Measurements from ENCODE around the gene PLCH1.

The PLCH1 gene

DNA sequence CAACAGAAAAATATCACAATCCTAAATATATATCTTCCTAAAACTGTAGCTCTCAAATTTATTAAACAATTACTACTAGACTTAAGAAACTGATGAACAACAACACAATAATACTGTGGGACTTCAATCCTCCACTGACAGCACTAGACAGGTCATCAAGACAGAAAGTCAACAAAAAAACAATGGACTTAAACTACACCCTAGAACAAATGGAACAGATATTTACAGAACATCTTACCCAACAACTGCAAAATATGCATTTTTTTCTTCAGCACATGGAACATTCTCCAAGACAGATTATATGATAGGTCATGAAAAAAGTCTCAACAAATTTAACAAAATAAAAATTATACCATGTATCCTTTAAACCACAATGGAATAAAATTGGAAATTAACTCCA, 133.4 kb downstream of the PLCH1 start:
- no peak overlapping the region for H3K27ac ChIP-seq
- TF ChIP-seq, protein P1, sequence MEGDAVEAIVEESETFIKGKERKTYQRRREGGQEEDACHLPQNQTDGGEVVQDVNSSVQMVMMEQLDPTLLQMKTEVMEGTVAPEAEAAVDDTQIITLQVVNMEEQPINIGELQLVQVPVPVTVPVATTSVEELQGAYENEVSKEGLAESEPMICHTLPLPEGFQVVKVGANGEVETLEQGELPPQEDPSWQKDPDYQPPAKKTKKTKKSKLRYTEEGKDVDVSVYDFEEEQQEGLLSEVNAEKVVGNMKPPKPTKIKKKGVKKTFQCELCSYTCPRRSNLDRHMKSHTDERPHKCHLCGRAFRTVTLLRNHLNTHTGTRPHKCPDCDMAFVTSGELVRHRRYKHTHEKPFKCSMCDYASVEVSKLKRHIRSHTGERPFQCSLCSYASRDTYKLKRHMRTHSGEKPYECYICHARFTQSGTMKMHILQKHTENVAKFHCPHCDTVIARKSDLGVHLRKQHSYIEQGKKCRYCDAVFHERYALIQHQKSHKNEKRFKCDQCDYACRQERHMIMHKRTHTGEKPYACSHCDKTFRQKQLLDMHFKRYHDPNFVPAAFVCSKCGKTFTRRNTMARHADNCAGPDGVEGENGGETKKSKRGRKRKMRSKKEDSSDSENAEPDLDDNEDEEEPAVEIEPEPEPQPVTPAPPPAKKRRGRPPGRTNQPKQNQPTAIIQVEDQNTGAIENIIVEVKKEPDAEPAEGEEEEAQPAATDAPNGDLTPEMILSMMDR (IDR thresholded peaks at IDR 0.05) = no peak
- no peak for TF ChIP-seq ZFX (IDR thresholded peaks at IDR 0.05; ENCODE audit: borderline replicate concordance)

DNA sequence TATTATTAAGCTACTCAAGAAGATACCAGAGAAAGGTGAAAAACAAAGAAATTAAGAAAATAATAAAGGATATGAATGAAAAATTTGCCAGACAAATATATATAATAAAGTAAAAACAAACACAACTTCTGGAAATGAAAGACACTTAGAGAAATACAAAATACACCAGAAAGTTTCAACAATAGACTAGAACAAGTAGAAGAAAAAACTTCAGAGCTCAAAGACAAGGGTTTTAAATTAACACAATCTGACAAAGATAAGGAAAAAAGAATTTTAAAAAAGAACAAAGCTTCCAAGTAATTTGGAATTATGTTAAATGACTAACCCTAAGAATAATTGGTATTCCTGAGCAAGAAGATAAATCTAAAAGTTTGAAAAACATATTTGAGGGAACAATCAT, 135.3 kb downstream of the PLCH1 start:
- TF ChIP-seq, protein P1 (IDR thresholded peaks at IDR 0.05) = no peak
- TF ChIP-seq ZFX (IDR thresholded peaks at IDR 0.05; ENCODE audit: borderline replicate concordance) = no peak
- H3K27ac ChIP-seq = no peak overlapping the region

DNA sequence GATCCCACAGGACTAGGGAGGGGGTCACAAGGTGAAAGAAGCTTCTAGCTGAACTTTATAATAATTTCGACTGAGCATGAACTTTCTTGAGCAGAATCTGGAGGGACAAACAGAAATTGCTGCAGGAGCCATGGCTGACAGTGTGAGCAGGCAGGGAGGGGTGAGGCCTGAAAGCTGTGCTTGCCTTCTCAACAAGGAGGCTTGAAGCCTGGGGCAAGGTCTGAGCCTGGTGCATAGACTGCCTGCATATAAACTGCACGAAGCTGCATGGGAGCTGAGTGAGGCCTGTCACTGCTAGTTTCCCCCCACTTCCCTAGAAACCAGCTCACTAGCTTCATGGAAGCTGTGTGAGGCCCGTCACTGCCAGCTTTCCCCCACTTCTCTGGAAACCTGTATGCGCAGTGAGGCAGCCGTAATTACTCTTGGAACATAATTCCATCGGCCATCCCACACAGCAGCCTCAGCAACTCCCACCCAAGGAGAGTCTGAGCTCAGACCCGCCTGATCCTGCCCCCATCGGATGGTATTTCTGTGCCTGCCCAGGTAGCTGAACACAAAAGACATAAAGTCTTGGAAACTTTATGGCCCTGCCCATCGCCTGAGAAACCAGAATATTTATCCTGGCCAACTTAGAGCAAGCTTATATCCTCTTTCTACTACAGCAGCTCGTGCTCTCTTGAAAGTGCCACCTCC, 136.5 kb downstream of the PLCH1 start:
- TF ChIP-seq ZFX (IDR thresholded peaks at IDR 0.05; ENCODE audit: borderline replicate concordance) = no peak
- TF ChIP-seq, protein P1 (IDR thresholded peaks at IDR 0.05) = no peak
- no peak overlapping the region for H3K27ac ChIP-seq

DNA sequence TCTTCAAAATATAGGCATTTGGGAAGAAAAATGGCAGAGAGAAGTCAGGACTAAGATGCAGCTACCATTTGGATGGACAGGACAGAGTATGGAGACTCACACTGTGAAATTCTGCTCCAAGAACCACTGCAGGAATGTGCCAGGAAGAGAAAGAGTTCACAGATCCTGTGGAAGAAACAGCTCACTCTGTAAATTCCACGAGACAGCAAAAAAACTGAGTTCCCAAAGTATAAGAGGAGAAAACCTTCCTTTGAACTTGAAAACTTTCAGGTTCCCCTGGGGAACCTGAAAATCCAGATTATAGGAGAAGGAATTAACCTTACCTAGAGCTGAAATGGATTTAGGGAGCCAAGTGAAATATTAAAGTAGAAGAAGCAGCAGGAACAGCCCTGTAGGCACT, 137.1 kb downstream of the PLCH1 start:
- TF ChIP-seq, protein P1 (IDR thresholded peaks at IDR 0.05) = no peak
- TF ChIP-seq ZFX (IDR thresholded peaks at IDR 0.05; ENCODE audit: borderline replicate concordance) = no peak
- H3K27ac ChIP-seq = no peak overlapping the region

DNA sequence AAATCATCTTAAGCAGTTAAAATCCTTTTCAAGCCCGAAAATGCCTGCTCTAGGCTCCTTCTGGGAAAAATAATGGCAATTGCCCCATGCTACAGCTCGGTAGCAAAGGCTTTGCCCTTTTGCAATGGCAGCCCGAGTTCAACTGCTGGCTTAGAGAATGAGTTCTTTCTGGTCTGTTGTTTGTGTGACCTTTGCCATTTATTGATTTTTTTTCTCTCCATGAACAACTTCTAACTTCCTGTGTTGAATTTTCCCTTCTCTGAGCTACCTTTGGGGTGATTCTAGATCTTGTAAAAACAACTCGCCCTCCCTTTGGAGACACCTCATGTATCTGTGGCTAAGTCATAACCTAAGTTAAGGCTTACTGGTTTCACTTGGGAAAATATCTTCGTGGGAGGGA, 139.3 kb downstream of the PLCH1 start:
- no peak overlapping the region for H3K27ac ChIP-seq
- TF ChIP-seq, protein P1 (IDR thresholded peaks at IDR 0.05) = no peak
- TF ChIP-seq ZFX (IDR thresholded peaks at IDR 0.05; ENCODE audit: borderline replicate concordance) = no peak

DNA sequence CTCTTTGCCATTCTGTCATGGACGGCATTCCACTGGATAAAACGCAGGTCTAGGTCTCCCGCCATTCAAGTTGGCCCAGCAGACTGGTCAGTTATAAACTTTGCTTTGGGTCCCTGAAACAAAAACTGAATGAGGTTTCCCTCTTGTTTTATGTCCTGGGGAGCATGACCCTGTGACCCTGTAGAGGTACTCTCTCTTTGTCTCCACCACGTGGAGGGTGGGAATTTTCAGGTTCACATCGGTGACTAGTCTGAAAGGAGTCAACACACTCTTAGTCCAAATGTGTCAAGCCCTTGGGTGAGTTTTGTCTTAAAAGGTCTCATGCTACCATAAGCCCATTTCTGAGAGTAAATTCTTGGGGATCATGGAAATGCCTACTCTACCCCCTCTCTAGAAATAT, 139.9 kb downstream of the PLCH1 start:
- TF ChIP-seq, protein P1 (IDR thresholded peaks at IDR 0.05) = no peak
- no peak for TF ChIP-seq ZFX (IDR thresholded peaks at IDR 0.05; ENCODE audit: borderline replicate concordance)
- H3K27ac ChIP-seq = no peak overlapping the region

DNA sequence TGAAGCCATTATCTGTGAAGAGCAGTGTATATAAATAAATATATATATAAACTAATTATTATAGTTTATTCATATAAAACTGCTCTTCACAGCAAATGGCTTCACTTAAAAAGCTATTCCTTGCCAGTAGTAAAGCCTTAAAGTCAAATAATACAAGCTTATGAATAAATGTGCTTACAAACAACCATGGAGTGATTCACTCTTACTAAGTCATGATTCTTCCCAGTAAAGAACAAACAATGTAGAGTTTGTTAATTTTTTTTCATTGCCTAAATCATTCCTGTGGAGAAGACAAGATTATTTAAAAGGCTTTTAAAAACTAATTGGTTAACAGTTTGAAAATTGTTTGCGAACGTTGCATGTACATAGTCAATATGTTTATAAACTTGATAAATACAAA, 140.7 kb downstream of the PLCH1 start:
- no peak overlapping the region for H3K27ac ChIP-seq
- TF ChIP-seq, protein P1 (IDR thresholded peaks at IDR 0.05) = no peak
- no peak for TF ChIP-seq ZFX (IDR thresholded peaks at IDR 0.05; ENCODE audit: borderline replicate concordance)

Data from 22Rv1 (cell line).